Muscle of leg (tissue), 11 donors: Measurements from ENCODE around the gene C1QTNF8. TPM values are rescaled to one million over a fixed set of nuclear protein-coding genes. Genes with fewer than 3 reads are reported as not detected.

Experiments
- DNase-seq: peaks from one replicate; pipeline ENCODE4 v3.0.0; 2013
- H3K27ac ChIP-seq: one replicate; pipeline ENCODE4 v1.5.1; 2013; ENCODE audit warnings: mild to moderate bottlenecking, low read length, control low read depth
- H3K27me3 ChIP-seq: one replicate; pipeline ENCODE4 v1.6.1; 2013; ENCODE audit warnings: low read length; ENCODE audit not compliant: control insufficient read depth, insufficient read depth
- H3K36me3 ChIP-seq: one replicate; pipeline ENCODE4 v1.6.1; 2013; ENCODE audit warnings: low read length; ENCODE audit not compliant: control insufficient read depth, insufficient read depth
- H3K4me1 ChIP-seq: one replicate; pipeline ENCODE4 v1.6.1; 2013; ENCODE audit warnings: low read length; ENCODE audit not compliant: control insufficient read depth, insufficient read depth
- H3K4me3 ChIP-seq: one replicate; pipeline ENCODE4 v1.5.1; 2013; ENCODE audit warnings: low read length, control low read depth
- H3K9me3 ChIP-seq: replicated peaks from 2 replicates; pipeline ENCODE4 v1.6.1; 2013; ENCODE audit warnings: low read depth, low read length; ENCODE audit not compliant: control insufficient read depth
- WGBS: methylation state at CpG from one replicate; pipeline ENCODE4 v1.1.5; 2013; ENCODE audit warnings: missing lambda C conversion rate; ENCODE audit not compliant: insufficient coverage; 5-methylcytosine and 5-hydroxymethylcytosine counted together
- polyA plus RNA-seq, 8 donors: library from polyadenylated mRNA; unstranded; fragments of 120-200 nt; gene quantifications; one replicate each; pipeline versions ENCODE4 v1.2.1 to v1.2.3, GENCODE V29; 2013; ENCODE audit warnings: inconsistent platforms in 1 of 8, low replicate concordance in 1 of 8; ENCODE audit not compliant: insufficient read length in 8 of 8, insufficient read depth in 1 of 8
- total RNA-seq: library from RNA; stranded (reverse); fragments of 120-200 nt; gene quantifications from one replicate; pipeline ENCODE4 v1.2.4, GENCODE V29; 2013

The C1QTNF8 gene
- total and polyA plus RNA-seq, 9 donors = not detected

- Histone ChIP-seq H3K4me3 (no peak overlapping the region), H3K9me3 (no peaks in the 10 kb centered on the region), H3K27me3 (peaks cover 68% of the 10 kb centered on the region), H3K36me3 (no peaks in the 10 kb centered on the region), H3K4me1 (peaks cover 18% of the 10 kb centered on the region), H3K27ac (no peak overlapping the region)
- DNase-seq = no peak
- 29% methylated on average over 17 of the region's 19 CpGs for WGBS
Observed at GRCh38 chr16:1109648-1110047, 13.6 kb upstream of the C1QTNF8 start.

- H3K4me3 ChIP-seq = no peak overlapping the region
- H3K36me3 ChIP-seq = no peaks in the 10 kb centered on the region
- H3K27me3 ChIP-seq = peaks cover 78% of the 10 kb centered on the region
- no peak overlapping the region for H3K27ac ChIP-seq
- peaks cover 20% of the 10 kb centered on the region for H3K4me1 ChIP-seq
- peak; percentile 60 for DNase-seq
- no peaks in the 10 kb centered on the region for H3K9me3 ChIP-seq
- 41% methylated on average over 35 of the region's 42 CpGs for WGBS
Observed at GRCh38 chr16:1108299-1109252, 12.5 kb upstream of the C1QTNF8 start.

DNA sequence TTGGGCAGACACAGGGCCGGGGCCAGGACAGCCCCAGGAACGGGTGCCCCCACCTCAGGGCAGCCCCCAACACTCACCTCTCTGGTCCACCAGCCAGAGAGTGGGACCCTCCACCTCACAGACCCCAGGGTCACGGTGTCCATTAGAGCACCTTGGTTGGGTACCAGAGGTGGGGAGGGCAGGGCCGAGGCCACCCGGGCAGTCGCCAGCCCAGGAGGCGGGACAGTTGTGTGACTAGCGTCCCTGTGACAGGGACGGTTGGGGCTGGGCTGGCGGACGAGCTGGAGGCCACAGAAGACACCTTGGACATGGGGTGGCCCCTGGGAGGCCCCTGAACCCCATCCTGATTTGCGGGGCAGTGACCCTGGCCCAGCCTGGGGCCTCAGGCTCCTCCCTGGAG lies 11.7 kb upstream of the C1QTNF8 start:
- Histone ChIP-seq H3K27ac (no peak overlapping the region), H3K27me3 (peaks cover 73% of the 10 kb centered on the region), H3K4me1 (peaks cover 27% of the 10 kb centered on the region), H3K4me3 (no peak overlapping the region), H3K9me3 (no peaks in the 10 kb centered on the region), H3K36me3 (no peaks in the 10 kb centered on the region)
- DNase-seq = no peak
- 66% methylated on average over 10 of the region's 12 CpGs for WGBS

DNA sequence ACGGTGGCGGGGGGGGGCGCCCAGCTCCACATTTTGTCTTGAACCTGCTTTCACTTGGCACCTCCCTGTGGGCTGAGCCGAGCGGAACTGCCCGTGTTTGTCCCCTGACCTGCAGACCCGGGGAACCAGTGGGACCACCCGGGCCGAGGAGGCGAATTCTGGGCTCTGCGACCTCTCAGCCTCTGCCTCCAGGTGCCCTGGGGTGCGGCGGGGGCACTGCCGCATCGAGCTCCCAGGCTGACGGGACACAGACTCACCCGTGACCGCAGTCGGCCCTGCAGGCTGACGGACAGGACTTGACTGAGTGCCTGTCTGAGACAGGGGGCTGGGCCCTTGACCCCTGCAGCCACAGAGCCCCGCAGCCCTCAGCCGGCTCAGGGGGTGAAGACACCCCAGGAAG lies 11.1 kb upstream of the C1QTNF8 start:
- Histone ChIP-seq H3K9me3 (no peaks in the 10 kb centered on the region), H3K4me1 (peaks cover 27% of the 10 kb centered on the region), H3K27ac (no peak overlapping the region), H3K4me3 (no peak overlapping the region), H3K36me3 (no peaks in the 10 kb centered on the region), H3K27me3 (peaks cover 67% of the 10 kb centered on the region)
- DNase-seq = no peak
- WGBS = 76% methylated on average over 22 of the region's 22 CpGs

GRCh38 chr16:1106659-1107058 lies 10.6 kb upstream of the C1QTNF8 start:
- WGBS = 73% methylated on average over 16 of the region's 16 CpGs
- Histone ChIP-seq H3K4me1 (peaks cover 27% of the 10 kb centered on the region), H3K27me3 (peaks cover 63% of the 10 kb centered on the region), H3K27ac (no peak overlapping the region), H3K36me3 (no peaks in the 10 kb centered on the region), H3K9me3 (no peaks in the 10 kb centered on the region), H3K4me3 (no peak overlapping the region)
- DNase-seq = no peak

- peaks cover 62% of the 10 kb centered on the region for H3K27me3 ChIP-seq
- H3K4me1 ChIP-seq = peaks cover 27% of the 10 kb centered on the region
- no peaks in the 10 kb centered on the region for H3K9me3 ChIP-seq
- DNase-seq = peak; percentile 59
- no peaks in the 10 kb centered on the region for H3K36me3 ChIP-seq
- no peak overlapping the region for H3K27ac ChIP-seq
- H3K4me3 ChIP-seq = no peak overlapping the region
- WGBS = 35% methylated on average over 23 of the region's 26 CpGs
Observed at GRCh38 chr16:1105888-1106620, 10.0 kb upstream of the C1QTNF8 start.

DNA sequence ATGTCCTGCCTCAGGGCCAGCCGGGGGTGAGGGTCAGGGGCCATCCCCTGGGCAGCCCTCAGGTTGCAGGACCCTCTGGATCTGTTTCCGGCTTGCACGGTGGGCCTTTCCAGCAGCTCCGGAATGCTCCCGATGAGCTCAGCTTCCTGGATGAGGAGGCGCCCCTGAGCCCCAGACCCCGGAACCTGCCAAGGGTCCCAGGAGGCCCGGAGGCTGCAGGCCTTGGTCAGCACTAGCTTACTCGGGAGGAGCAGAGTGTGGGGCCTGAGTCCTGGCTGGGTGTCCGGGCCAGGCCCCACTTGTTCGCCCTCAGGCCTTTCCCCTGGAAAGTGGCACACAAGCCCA lies 7.6 kb upstream of the C1QTNF8 start:
- WGBS = 8% methylated on average over 10 of the region's 11 CpGs
- H3K4me3 ChIP-seq = no peak overlapping the region
- H3K4me1 ChIP-seq = peaks cover 18% of the 10 kb centered on the region
- no peaks in the 10 kb centered on the region for H3K9me3 ChIP-seq
- peaks cover 58% of the 10 kb centered on the region for H3K27me3 ChIP-seq
- H3K36me3 ChIP-seq = no peaks in the 10 kb centered on the region
- no peak overlapping the region for H3K27ac ChIP-seq
- DNase-seq = peak; percentile 29

DNA sequence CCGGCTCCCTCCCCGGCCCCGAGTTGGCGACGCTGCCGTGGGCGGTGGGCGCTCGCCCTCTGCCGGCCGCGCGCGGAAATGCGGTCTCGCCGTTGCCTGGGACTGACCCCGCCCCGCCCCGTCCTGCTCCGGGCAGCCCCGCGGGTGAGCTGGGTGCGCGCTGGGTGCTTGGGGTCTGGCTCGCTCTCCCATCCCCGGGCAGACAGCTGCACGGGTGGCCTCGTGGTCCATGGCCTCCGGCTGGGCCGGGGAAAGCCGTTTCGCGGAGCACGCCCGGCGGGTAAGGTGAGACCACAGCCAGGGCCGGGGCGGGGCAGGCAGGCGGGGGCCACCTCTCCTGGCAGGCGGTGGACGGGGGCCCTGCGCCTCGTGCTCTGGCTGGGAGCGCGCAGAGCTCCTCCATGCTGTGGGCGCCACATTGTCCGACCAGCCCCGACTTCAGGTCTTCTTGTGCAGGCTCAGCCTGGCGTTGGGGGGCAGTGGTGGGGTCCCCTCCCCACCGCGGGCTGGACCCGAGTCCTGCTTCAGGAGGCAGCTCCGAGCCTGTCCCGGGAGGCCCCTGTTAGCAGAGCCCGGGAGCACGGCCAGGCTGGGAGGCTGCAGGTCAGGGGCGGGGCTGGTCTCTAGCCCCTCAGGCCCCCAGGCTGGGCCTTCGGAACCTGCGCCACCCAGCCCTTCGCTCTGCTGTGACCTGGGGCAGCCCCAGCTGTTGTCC lies 7.0 kb upstream of the C1QTNF8 start:
- no peak overlapping the region for H3K27ac ChIP-seq
- WGBS = 2% methylated on average over 60 of the region's 61 CpGs
- peaks cover 13% of the 10 kb centered on the region for H3K4me1 ChIP-seq
- H3K36me3 ChIP-seq = no peaks in the 10 kb centered on the region
- no peaks in the 10 kb centered on the region for H3K9me3 ChIP-seq
- H3K27me3 ChIP-seq = peaks cover 54% of the 10 kb centered on the region
- DNase-seq = peak; percentile 56
- no peak overlapping the region for H3K4me3 ChIP-seq

GRCh38 chr16:1102333-1102700 lies 6.3 kb upstream of the C1QTNF8 start:
- Histone ChIP-seq H3K4me3 (no peak overlapping the region), H3K9me3 (no peaks in the 10 kb centered on the region), H3K36me3 (no peaks in the 10 kb centered on the region), H3K4me1 (peaks cover 12% of the 10 kb centered on the region), H3K27ac (no peak overlapping the region), H3K27me3 (peaks cover 50% of the 10 kb centered on the region)
- no peak for DNase-seq
- 61% methylated on average over 8 of the region's 26 CpGs for WGBS
